GM23248 (cell line): ENCODE measurements around the gene CORO2A.

ENCODE experiments used
- EZH2 ChIP-seq: fragments of 200-600 bp; sonication (generic); IDR thresholded peaks from 2 replicates; pipeline ENCODE4 v1.6.1; 2018; ENCODE audit warnings: antibody characterized with exemption, mild to moderate bottlenecking; ENCODE audit not compliant: insufficient read depth, poor library complexity, severe bottlenecking
- EZH2phosphoT487 ChIP-seq: fragments of 200-600 bp; sonication (generic); IDR thresholded peaks from 2 replicates; pipeline ENCODE4 v1.6.1; 2018; ENCODE audit warnings: antibody characterized with exemption, moderate library complexity, mild to moderate bottlenecking, low read depth; ENCODE audit not compliant: insufficient read depth

DNA sequence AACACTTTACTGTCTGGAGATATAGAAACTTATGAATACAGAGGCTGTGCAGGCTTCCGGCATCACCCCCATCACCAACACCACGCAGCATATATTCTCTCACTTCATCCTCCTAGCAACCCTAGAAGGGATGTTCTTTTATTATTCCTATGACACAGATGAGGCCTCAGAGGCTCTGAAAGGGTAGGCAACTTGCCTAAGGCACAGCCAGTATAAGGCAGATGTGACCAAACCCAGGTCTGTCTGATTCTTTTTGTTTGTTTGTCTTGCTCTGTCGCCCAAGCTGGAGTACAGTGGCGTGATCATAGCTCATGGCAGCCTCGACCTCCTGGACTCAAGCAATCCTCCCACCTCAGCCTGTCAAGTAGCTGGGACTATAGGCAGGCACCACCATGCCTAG, 22.8 kb upstream of the CORO2A start:
- TF ChIP-seq EZH2: no peak
- TF ChIP-seq EZH2phosphoT487: no peak
